Measurements from ENCODE around the gene EIF3C.
"Not testable (repeated sequence)": the region's sequence is repeated elsewhere in the genome, so short reads cannot be mapped to it uniquely, and the experiment has no call there.

Gene EIF3C

GRCh38 chr16:28746618-28747350, 35.5 kb downstream of the EIF3C start:
- not testable (repeated sequence) for DNase-seq (ENCODE audit: low read depth, low spot score)

- not testable (repeated sequence) for DNase-seq (ENCODE audit: low read depth, low spot score)
Observed at GRCh38 chr16:28749997-28750465, 38.8 kb downstream of the EIF3C start.

- DNase-seq (ENCODE audit: low read depth, low spot score), result not testable (repeated sequence)
Observed at GRCh38 chr16:28750469-28751067, 39.3 kb downstream of the EIF3C start.

- DNase-seq (ENCODE audit: low read depth, low spot score), result not testable (repeated sequence)
Observed at GRCh38 chr16:28751487-28751886, 40.2 kb downstream of the EIF3C start, which contains the start of gene NPIPB9. TSS of gene NPIPB9 (plus strand) at chr16:28751787.

DNA sequence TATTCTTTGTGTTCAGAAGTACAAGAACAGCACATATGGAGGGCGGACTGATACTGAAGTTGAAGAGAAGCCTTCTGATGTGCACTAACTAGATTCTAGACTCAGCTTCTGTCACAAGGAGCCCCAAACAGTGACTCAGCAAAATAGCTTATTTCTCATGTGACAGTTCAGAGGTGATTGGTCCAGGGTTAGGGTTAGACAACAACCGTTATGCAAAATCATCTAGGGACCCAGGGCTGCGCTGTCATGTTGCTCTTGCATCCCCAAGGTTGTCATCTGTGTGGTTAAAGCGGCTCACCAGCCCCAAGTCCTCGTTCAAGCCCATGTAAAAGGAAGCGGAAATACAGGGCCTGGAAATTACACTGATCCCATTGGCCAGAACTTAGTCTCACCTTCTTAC, 70.4 kb downstream of the EIF3C start:
- DNase-seq (ENCODE audit: low read depth, low spot score), result not testable (repeated sequence)

DNA sequence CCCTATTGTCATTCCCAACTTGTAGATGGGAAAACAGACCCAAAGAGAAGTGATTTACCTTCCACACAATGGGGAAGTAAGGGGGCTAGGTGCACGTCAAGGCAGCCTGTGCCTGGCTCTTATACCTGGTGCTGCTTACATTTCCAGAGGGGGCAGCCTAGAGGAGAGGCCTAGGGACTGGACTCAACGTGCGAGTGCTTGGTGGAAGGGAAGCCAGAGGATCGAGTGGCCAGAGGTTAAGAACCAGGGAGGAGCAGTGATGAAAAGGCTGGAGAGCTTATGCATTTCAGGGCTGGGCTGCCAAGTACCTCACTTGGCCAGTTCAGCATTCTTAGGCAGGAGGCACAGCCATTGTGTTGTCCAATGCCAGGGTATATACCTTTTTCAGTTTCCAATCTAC, 71.1 kb downstream of the EIF3C start:
- not testable (repeated sequence) for DNase-seq (ENCODE audit: low read depth, low spot score)

Data from iPS DF 19.7 (cell line).